Liver (tissue), 9 donors: ENCODE measurements around the gene FAM53B. TPM values are rescaled to one million over a fixed set of nuclear protein-coding genes. Genes with fewer than 3 reads are reported as not detected.

Experiments
- DNase-seq: peaks from one replicate; pipeline ENCODE4 v3.0.0-alpha.2; 2017; ENCODE audit warnings: low spot score
- H3K27ac ChIP-seq, 2 donors: one replicate each; pipeline ENCODE4 v1.7.0; 2013; ENCODE audit warnings: inconsistent platforms in 2 of 2, low read length in 2 of 2, control low read depth in 1 of 2, low read depth in 1 of 2, mild to moderate bottlenecking in 1 of 2
- H3K27me3 ChIP-seq, 4 donors: one replicate each; pipeline versions ENCODE4 v1.6.1 to v1.7.0; 2013; ENCODE audit warnings: low read length in 3 of 4, inconsistent platforms in 1 of 4, mild to moderate bottlenecking in 1 of 4, moderate library complexity in 1 of 4; ENCODE audit not compliant: control insufficient read depth in 4 of 4, insufficient read depth in 4 of 4
- H3K36me3 ChIP-seq, 4 donors: one replicate each; pipeline versions ENCODE4 v1.6.1 to v1.7.0; 2013; ENCODE audit warnings: low read length in 3 of 4, mild to moderate bottlenecking in 3 of 4, low read depth in 1 of 4, moderate library complexity in 1 of 4; ENCODE audit not compliant: control insufficient read depth in 4 of 4, insufficient read depth in 3 of 4
- H3K4me1 ChIP-seq, 4 donors: one replicate each; pipeline versions ENCODE4 v1.6.1 to v1.7.0; 2013; ENCODE audit warnings: low read length in 3 of 4, mild to moderate bottlenecking in 3 of 4, moderate library complexity in 1 of 4; ENCODE audit not compliant: control insufficient read depth in 4 of 4, insufficient read depth in 4 of 4
- H3K4me3 ChIP-seq, 3 donors: one replicate each; pipeline versions ENCODE4 v1.6.1 to v1.7.0; 2013; ENCODE audit warnings: low read length in 3 of 3, control low read depth in 1 of 3, low read depth in 1 of 3, mild to moderate bottlenecking in 1 of 3
- H3K9ac ChIP-seq, 2 donors: one replicate each; pipeline ENCODE4 v1.7.0; 2013; ENCODE audit warnings: low read length in 2 of 2, mild to moderate bottlenecking in 2 of 2, moderate library complexity in 2 of 2, control low read depth in 1 of 2, low read depth in 1 of 2
- H3K9me3 ChIP-seq, 4 donors: one replicate each; pipeline versions ENCODE4 v1.6.1 to v1.7.0; 2013; ENCODE audit warnings: low read length in 3 of 4; ENCODE audit not compliant: control insufficient read depth in 4 of 4
- CTCF ChIP-seq: fragments of 150-350 bp; IDR thresholded peaks from 2 replicates; pipeline ENCODE4 v1.5.1; 2017; ENCODE audit warnings: improper control_type of control experiment, low read depth, low read length; ENCODE audit not compliant: missing input control
- EGR1 ChIP-seq, 2 donors: IDR thresholded peaks; 2 replicates each; pipeline ENCODE4 v1.6.1; 2016 to 2018; ENCODE audit warnings: antibody characterized with exemption in 2 of 2, low read depth in 2 of 2
- FOXA2 ChIP-seq: IDR thresholded peaks from 2 replicates; pipeline ENCODE4 v1.6.1; 2016; ENCODE audit warnings: antibody characterized with exemption
- GABPA ChIP-seq, 2 donors: IDR thresholded peaks in 1 of 2; conservative IDR thresholded peaks in 1 of 2; 2 replicates each; pipeline ENCODE4 v1.6.1; 2016; ENCODE audit warnings: antibody characterized with exemption in 2 of 2, mild to moderate bottlenecking in 1 of 2, moderate library complexity in 1 of 2
- HNF4A ChIP-seq, 2 donors: conservative IDR thresholded peaks; 2 replicates each; pipeline ENCODE4 v1.6.1; 2016; ENCODE audit warnings: antibody characterized with exemption in 2 of 2, mild to moderate bottlenecking in 2 of 2
- JUND ChIP-seq, 2 donors: IDR thresholded peaks; 2 replicates each; pipeline ENCODE4 v1.6.1; 2016; ENCODE audit warnings: antibody characterized with exemption in 2 of 2
- MAX ChIP-seq: IDR thresholded peaks from 2 replicates; pipeline ENCODE4 v1.6.1; 2016; ENCODE audit warnings: antibody characterized with exemption
- RAD21 ChIP-seq, 2 donors: IDR thresholded peaks; 2 replicates each; pipeline ENCODE4 v1.6.1; 2016; ENCODE audit warnings: antibody characterized with exemption in 2 of 2, mild to moderate bottlenecking in 2 of 2
- REST ChIP-seq: IDR thresholded peaks from 2 replicates; pipeline ENCODE4 v1.6.1; 2016; ENCODE audit warnings: antibody characterized with exemption, mild to moderate bottlenecking
- SP1 ChIP-seq: IDR thresholded peaks from 2 replicates; pipeline ENCODE4 v1.6.1; 2018; ENCODE audit warnings: antibody characterized with exemption, mild to moderate bottlenecking
- YY1 ChIP-seq: IDR thresholded peaks from 2 replicates; pipeline ENCODE4 v1.6.1; 2016; ENCODE audit warnings: antibody characterized with exemption, mild to moderate bottlenecking
- ZBTB33 ChIP-seq: IDR thresholded peaks from 2 replicates; pipeline ENCODE4 v1.6.1; 2016; ENCODE audit warnings: antibody characterized with exemption
- WGBS: extraction: QIAGEN DNeasy Blood & Tissue Kit; methylation state at CpG from one replicate; pipeline ENCODE4 v1.1.7; 2013; 5-methylcytosine and 5-hydroxymethylcytosine counted together
- polyA plus RNA-seq, 2 donors: library from polyadenylated mRNA; stranded (reverse) in 1 of 2; unstranded in 1 of 2; fragments of 200-250 nt in 1 of 2; fragments of >200 nt in 1 of 2; fragmentation: Nextera tagmentation in 1 of 2; extraction: Ambion mirVana in 1 of 2; gene quantifications; one replicate each; pipeline versions ENCODE4 v1.2.1 to v1.2.3, GENCODE V29; 2013 to 2015
- total RNA-seq, 2 donors: library from RNA; depleted of rRNA; stranded (reverse); fragments of >200 nt; gene quantifications; one replicate each; pipeline ENCODE4 v1.2.3, GENCODE V29; 2014
- donor health status: healthy.
- donor health status: healthy.
- donor health status: healthy.
- donor health status: healthy.
- donor health status: healthy.

Gene FAM53B
- total and polyA plus RNA-seq, 4 donors, result 1.1 to 24.0 (median 6.3) TPM

- no peak for DNase-seq
- Histone ChIP-seq H3K27me3 (no peaks in the 10 kb centered on the region), H3K4me1 (peaks cover 25 to 66% (median 41%) of the 10 kb centered on the region in 4 donors), H3K9ac (no peak overlapping the region), H3K4me3 (no peak overlapping the region), H3K9me3 (no peaks in the 10 kb centered on the region), H3K36me3 (peaks cover 0 to 6% (median 1%) of the 10 kb centered on the region in 4 donors), H3K27ac (no peak overlapping the region)
- TF ChIP-seq HNF4A (conservative IDR thresholded peaks at IDR 0.05) (peak; percentile 28 to 56), ZBTB33 (no peak)
- WGBS, result 77% methylated on average over 9 of the region's 9 CpGs
Measured at GRCh38 chr10:124706462-124707143, 37.6 kb downstream of the FAM53B start.

GRCh38 chr10:124705817-124706461 lies 38.2 kb downstream of the FAM53B start:
- H3K4me1 ChIP-seq, result peaks cover 32 to 72% (median 48%) of the 10 kb centered on the region in 4 donors
- no peaks in the 10 kb centered on the region for H3K27me3 ChIP-seq
- WGBS, result 89% methylated on average over 12 of the region's 12 CpGs
- DNase-seq, result no peak
- H3K4me3 ChIP-seq, result no peak overlapping the region
- H3K27ac ChIP-seq, result no peak overlapping the region
- no peak overlapping the region for H3K9ac ChIP-seq
- H3K9me3 ChIP-seq, result no peaks in the 10 kb centered on the region
- TF ChIP-seq CTCF (no peak), RAD21 (IDR thresholded peaks at IDR 0.05) (peak; percentile 15 to 38), GABPA (IDR thresholded peaks at IDR 0.05 in 1 of 2, conservative IDR thresholded peaks at IDR 0.05 in 1 of 2) (no peak), MAX (no peak)
- peaks cover 0 to 6% (median 1%) of the 10 kb centered on the region in 4 donors for H3K36me3 ChIP-seq

GRCh38 chr10:124705381-124705740 lies 38.8 kb downstream of the FAM53B start:
- H3K4me1 ChIP-seq, result peaks cover 34 to 78% (median 54%) of the 10 kb centered on the region in 4 donors
- H3K4me3 ChIP-seq, result no peak overlapping the region
- no peaks in the 10 kb centered on the region for H3K27me3 ChIP-seq
- H3K9ac ChIP-seq, result no peak overlapping the region
- H3K36me3 ChIP-seq, result peaks cover 0 to 6% (median 1%) of the 10 kb centered on the region in 4 donors
- no peak overlapping the region for H3K27ac ChIP-seq
- 85% methylated on average over 9 of the region's 9 CpGs for WGBS
- no peak for DNase-seq
- H3K9me3 ChIP-seq, result no peaks in the 10 kb centered on the region
- TF ChIP-seq YY1, result no peak
- TF ChIP-seq SP1, result no peak
- TF ChIP-seq CTCF, result no peak
- TF ChIP-seq FOXA2, result no peak
- no peak for TF ChIP-seq ZBTB33
- no peak for TF ChIP-seq MAX
- TF ChIP-seq EGR1 (IDR thresholded peaks at IDR 0.05; ENCODE audit: low read depth in 2 of 2), result no peak
- TF ChIP-seq JUND (IDR thresholded peaks at IDR 0.05), result no peak
- no peak for TF ChIP-seq REST
